Measurements from ENCODE around the gene STK16. TPM values are rescaled to one million over a fixed set of nuclear protein-coding genes. Genes with fewer than 3 reads are reported as not detected.
A peak's percentile ranks its signal among the peaks of the same experiment; 100 is the strongest.

STK16 gene
- polyA plus RNA-seq, 3 donors, result 16.7 to 40.7 (median 17.8) TPM

DNA sequence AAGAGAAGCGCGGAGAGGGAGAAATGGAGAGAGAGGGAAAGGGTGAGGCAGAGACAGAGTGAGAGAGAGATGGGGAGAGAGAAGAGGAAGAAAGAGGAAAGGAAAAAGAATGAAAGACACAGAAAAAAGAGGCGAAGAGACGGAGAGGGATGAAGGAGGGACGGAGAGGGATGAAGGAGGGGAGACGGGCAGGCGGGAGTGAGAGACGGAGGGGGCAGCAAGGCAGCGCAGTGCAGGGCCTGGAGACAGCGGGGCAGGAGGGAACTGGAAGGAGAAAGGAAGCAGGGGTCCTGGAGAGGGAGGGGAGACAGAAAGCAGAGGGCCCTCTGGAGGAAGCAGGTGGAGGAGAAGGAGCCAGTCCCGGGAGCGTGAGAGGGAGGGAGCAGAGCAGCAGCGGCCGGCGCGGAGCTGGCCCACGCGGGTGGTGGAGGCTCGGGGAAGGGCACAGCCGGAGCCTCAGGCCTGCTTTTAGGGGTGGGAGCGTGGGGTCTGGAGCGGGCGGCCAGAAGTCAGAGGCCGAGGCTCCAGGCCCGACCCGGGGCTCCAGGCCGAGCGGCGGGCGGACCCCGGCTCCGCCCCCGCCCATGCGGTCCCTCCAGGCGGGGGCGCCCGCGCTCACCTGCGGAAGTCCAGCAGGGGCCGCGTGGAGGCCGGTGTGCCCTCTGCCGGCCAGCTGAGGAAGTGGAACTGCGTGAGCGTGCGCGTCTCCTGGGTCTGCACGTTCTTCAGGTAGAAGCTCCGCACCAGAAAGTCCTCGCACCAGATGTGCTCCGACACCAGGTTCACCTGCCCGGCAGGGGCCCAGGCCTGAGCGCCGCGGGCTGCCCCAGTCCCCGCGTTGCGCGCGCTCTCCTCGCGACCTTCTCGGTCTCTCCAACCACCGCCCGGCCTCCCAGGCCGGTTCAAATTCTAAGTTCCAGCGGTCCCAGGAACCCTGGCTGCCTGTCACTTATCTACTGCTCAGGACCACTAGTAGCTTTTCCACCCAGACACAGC is 49.4 kb downstream of the STK16 start:
- Mint-ChIP-seq H3K27me3 (ENCODE audit: low read depth in 3 of 3) (peaks cover 34 to 63% (median 38%) of the 10 kb centered on the region in 3 donors), H3K4me1 (peaks cover 11% of the 10 kb centered on the region), H3K27ac (peak overlapping the region in 6 of 7 donors; percentile 41 to 80 (median 66)), H3K36me3 (no peaks in the 10 kb centered on the region), H3K9me3 (peaks cover 0 to 7% (median 1%) of the 10 kb centered on the region in 7 donors), H3K4me3 (peak overlapping the region; percentile 79 to 95)
- peak overlapping the region; percentile 70 for H3K9ac ChIP-seq (ENCODE audit: insufficient read depth, low read length, poor library complexity, severe bottlenecking)
- intact Hi-C loops (cut with micrococcal nuclease), result loop anchor here (2.0 to 5.0 kb wide), 5 partner anchors 16 to 132 kb away; partner anchors contain the start of genes DNAJB2 (in 2 of the 2), NHEJ1 (in 2 of the 2), ANKZF1 (in 1 of the 2) and ATG9A (in 1 of the 2)
- peaks cover 0 to 28% of the 10 kb centered on the region in 2 donors for H3K27me3 ChIP-seq (ENCODE audit: control insufficient read depth in 2 of 2, insufficient read depth in 2 of 2, low read length in 2 of 2)
- no peaks in the 10 kb centered on the region for H4K20me1 ChIP-seq (ENCODE audit: insufficient read depth, low read length)
- DNase-seq, result peak; percentile 79 to 84 (median 80)
- H3K4me3 ChIP-seq (replicated peaks in 1 of 3; ENCODE audit: low read depth in 2 of 3, low read length in 3 of 3), result peak overlapping the region; percentile 43 to 76 (median 48)
- H3K4me1 ChIP-seq (ENCODE audit: control insufficient read depth in 1 of 2, insufficient read depth in 2 of 2, low read length in 2 of 2), result peaks cover 10 to 15% of the 10 kb centered on the region in 2 donors
- no peaks in the 10 kb centered on the region for H3K9me3 ChIP-seq (replicated peaks in 1 of 2; ENCODE audit: control insufficient read depth in 1 of 2, insufficient read depth in 1 of 2, low read length in 2 of 2)
- WGBS (ENCODE audit: insufficient coverage), result 3% methylated on average over 66 of the region's 67 CpGs
- peak overlapping the region in 1 of 2 donors; percentile 31 for H3K27ac ChIP-seq (ENCODE audit: low read depth in 1 of 2, low read length in 2 of 2)
- no peaks in the 10 kb centered on the region for H3K79me2 ChIP-seq (ENCODE audit: insufficient read depth, low read length)
- peak overlapping the region; percentile 88 for H3K4me2 ChIP-seq (replicated peaks; ENCODE audit: extremely low read depth, low read length, poor library complexity, severe bottlenecking)
- peak overlapping the region; percentile 98 for H2AFZ ChIP-seq (ENCODE audit: insufficient read depth, low read depth, low read length, poor library complexity, severe bottlenecking)
- no peaks in the 10 kb centered on the region for H3K36me3 ChIP-seq (replicated peaks in 1 of 2; ENCODE audit: control insufficient read depth in 1 of 2, insufficient read depth in 2 of 2, low read length in 2 of 2)
- TF ChIP-seq, protein P1, sequence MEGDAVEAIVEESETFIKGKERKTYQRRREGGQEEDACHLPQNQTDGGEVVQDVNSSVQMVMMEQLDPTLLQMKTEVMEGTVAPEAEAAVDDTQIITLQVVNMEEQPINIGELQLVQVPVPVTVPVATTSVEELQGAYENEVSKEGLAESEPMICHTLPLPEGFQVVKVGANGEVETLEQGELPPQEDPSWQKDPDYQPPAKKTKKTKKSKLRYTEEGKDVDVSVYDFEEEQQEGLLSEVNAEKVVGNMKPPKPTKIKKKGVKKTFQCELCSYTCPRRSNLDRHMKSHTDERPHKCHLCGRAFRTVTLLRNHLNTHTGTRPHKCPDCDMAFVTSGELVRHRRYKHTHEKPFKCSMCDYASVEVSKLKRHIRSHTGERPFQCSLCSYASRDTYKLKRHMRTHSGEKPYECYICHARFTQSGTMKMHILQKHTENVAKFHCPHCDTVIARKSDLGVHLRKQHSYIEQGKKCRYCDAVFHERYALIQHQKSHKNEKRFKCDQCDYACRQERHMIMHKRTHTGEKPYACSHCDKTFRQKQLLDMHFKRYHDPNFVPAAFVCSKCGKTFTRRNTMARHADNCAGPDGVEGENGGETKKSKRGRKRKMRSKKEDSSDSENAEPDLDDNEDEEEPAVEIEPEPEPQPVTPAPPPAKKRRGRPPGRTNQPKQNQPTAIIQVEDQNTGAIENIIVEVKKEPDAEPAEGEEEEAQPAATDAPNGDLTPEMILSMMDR (IDR thresholded peaks at IDR 0.05), result peak; percentile 100

DNA sequence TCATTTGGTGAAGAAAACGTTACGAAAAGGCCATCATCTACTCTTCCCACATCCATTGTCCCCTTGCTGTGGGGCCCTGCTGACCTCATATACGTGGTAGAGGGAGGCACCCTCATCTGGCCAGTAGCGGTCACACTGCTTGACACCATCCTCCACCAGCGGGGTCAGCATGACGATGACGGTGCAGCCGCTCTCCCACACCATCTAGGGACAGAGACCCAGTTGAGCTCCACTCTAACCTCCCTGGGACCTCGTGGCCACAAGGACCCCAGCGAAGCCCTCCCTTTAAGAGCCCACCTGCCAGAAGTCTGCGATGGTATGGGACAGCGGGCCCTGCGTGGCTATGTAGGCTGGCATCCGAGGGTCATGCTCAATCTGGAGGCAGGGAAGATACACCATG is 50.9 kb downstream of the STK16 start:
- no peak overlapping the region for H2AFZ ChIP-seq (ENCODE audit: insufficient read depth, low read depth, low read length, poor library complexity, severe bottlenecking)
- H3K27me3 Mint-ChIP-seq (ENCODE audit: low read depth in 3 of 3), result peaks cover 44 to 66% (median 52%) of the 10 kb centered on the region in 3 donors
- H3K4me2 ChIP-seq (replicated peaks; ENCODE audit: extremely low read depth, low read length, poor library complexity, severe bottlenecking), result no peak overlapping the region
- peaks cover 10 to 15% of the 10 kb centered on the region in 2 donors for H3K4me1 ChIP-seq (ENCODE audit: control insufficient read depth in 1 of 2, insufficient read depth in 2 of 2, low read length in 2 of 2)
- peak in 1 of 3 donors; percentile 3 for DNase-seq
- H3K27ac Mint-ChIP-seq, result no peak overlapping the region
- no peak overlapping the region for H3K27ac ChIP-seq (ENCODE audit: low read depth in 1 of 2, low read length in 2 of 2)
- 93% methylated on average over 13 of the region's 14 CpGs for WGBS (ENCODE audit: insufficient coverage)
- H3K79me2 ChIP-seq (ENCODE audit: insufficient read depth, low read length), result no peaks in the 10 kb centered on the region
- H3K9me3 ChIP-seq (replicated peaks in 1 of 2; ENCODE audit: control insufficient read depth in 1 of 2, insufficient read depth in 1 of 2, low read length in 2 of 2), result no peaks in the 10 kb centered on the region
- H4K20me1 ChIP-seq (ENCODE audit: insufficient read depth, low read length), result no peaks in the 10 kb centered on the region
- H3K9me3 Mint-ChIP-seq, result peaks cover 0 to 6% (median 1%) of the 10 kb centered on the region in 7 donors
- H3K4me3 Mint-ChIP-seq, result peak overlapping the region in 1 of 2 donors; percentile 52
- TF ChIP-seq, protein P1 (IDR thresholded peaks at IDR 0.05), result no peak
- intact Hi-C loops (cut with micrococcal nuclease), result loop anchor here (5.0 kb wide), 4 partner anchors 69 to 134 kb away; partner anchors contain the start of genes NHEJ1 (in 2 of the 2), ANKZF1 (in 1 of the 2), ATG9A (in 1 of the 2) and CNPPD1 (in 1 of the 2)
- H3K9ac ChIP-seq (ENCODE audit: insufficient read depth, low read length, poor library complexity, severe bottlenecking), result no peak overlapping the region
- H3K36me3 Mint-ChIP-seq, result no peaks in the 10 kb centered on the region
- H3K27me3 ChIP-seq (ENCODE audit: control insufficient read depth in 2 of 2, insufficient read depth in 2 of 2, low read length in 2 of 2), result peaks cover 0 to 36% of the 10 kb centered on the region in 2 donors
- no peaks in the 10 kb centered on the region for H3K36me3 ChIP-seq (replicated peaks in 1 of 2; ENCODE audit: control insufficient read depth in 1 of 2, insufficient read depth in 2 of 2, low read length in 2 of 2)
- peaks cover 11% of the 10 kb centered on the region for H3K4me1 Mint-ChIP-seq
- no peak overlapping the region for H3K4me3 ChIP-seq (replicated peaks in 1 of 3; ENCODE audit: low read depth in 2 of 3, low read length in 3 of 3)
